MG63 (cell line): ENCODE data around the gene MRPL10. TPM values are rescaled to one million over a fixed set of nuclear protein-coding genes. Genes with fewer than 3 reads are reported as not detected.
A peak's percentile ranks its signal among the peaks of the same experiment; 100 is the strongest.
"Not testable (repeated sequence)": the region's sequence is repeated elsewhere in the genome, so short reads cannot be mapped to it uniquely, and the experiment has no call there.

Experiments used
- DNase-seq: peaks from one replicate; pipeline ENCODE4 v3.0.0-alpha.2; 2020
- H3K27me3 ChIP-seq: fragments of 250-450 bp; sonication (Bioruptor Pico); 2 replicates; pipeline ENCODE4 v1.5.1; 2020; ENCODE audit warnings: mild to moderate bottlenecking, moderate library complexity
- H3K36me3 ChIP-seq: fragments of 250-450 bp; sonication (Bioruptor Pico); 2 replicates; pipeline ENCODE4 v1.5.1; 2020; ENCODE audit warnings: mild to moderate bottlenecking, moderate library complexity
- H3K4me3 ChIP-seq: fragments of 250-450 bp; sonication (Bioruptor Pico); 2 replicates; pipeline ENCODE4 v1.5.1; 2020; ENCODE audit warnings: mild to moderate bottlenecking, moderate library complexity
- H3K9me3 ChIP-seq: fragments of 250-450 bp; sonication (Bioruptor Pico); 2 replicates; pipeline ENCODE4 v1.5.1; 2020; ENCODE audit warnings: mild to moderate bottlenecking, moderate library complexity
- total RNA-seq: library from RNA; depleted of rRNA; stranded (reverse); fragments of >200 nt; shearing (Covaris generic); gene quantifications from 2 replicates; pipeline ENCODE4 v1.2.3, GENCODE V29; 2014; ENCODE audit warnings: low replicate concordance; rRNA removed

Gene MRPL10
- total RNA-seq, 1 experiment from 2014 or later = 63.0 TPM

- no peaks in the 10 kb centered on the region for H3K9me3 ChIP-seq
- DNase-seq = no peak
- no peaks in the 10 kb centered on the region for H3K36me3 ChIP-seq
- no peak overlapping the region for H3K4me3 ChIP-seq
- H3K27me3 ChIP-seq = peaks cover 95% of the 10 kb centered on the region
Measured at GRCh38 chr17:47792979-47793378, 38.4 kb downstream of the MRPL10 start.

DNA sequence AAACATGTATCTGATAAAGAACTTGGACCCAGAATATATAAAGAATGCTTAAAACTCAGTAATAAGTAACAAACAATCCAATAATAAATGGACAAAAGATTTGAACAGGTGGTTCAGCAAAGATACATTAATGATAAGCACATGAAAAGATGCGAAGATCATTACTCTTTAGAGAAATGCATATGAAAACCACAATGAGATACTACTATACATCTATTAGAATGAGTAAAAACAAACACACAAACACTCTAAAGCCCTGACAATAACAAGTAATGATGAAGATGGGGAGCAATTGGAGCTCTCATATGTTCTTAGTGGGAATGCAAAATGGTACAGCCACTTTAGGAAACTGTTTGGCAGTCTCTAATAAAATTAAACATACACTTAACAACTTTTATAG lies 38.9 kb downstream of the MRPL10 start:
- no peak for DNase-seq
- Histone ChIP-seq H3K4me3 (no peak overlapping the region), H3K27me3 (peaks cover 96% of the 10 kb centered on the region), H3K36me3 (no peaks in the 10 kb centered on the region), H3K9me3 (no peaks in the 10 kb centered on the region)

DNA sequence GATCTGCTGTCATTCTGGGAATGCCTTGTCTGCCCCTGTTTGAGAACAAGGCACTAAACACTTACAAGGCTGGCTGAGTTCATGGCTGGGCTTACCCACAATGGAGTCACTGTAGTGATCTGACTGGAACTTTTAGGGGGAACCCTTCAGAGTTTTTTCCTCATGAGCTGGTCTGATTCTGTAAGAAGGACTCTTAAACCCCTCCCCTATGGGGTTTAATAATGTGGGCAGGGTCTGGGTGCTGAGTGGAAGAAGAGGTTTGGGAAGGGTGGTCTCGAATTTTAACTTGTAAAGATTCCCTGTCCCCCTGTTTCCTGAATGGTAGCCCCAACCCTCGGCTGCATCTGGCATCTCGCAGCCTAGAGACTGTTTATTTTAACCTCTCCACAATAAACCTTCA lies 40.3 kb downstream of the MRPL10 start:
- no peak overlapping the region for H3K4me3 ChIP-seq
- no peak for DNase-seq
- no peaks in the 10 kb centered on the region for H3K9me3 ChIP-seq
- peaks cover 89% of the 10 kb centered on the region for H3K27me3 ChIP-seq
- no peaks in the 10 kb centered on the region for H3K36me3 ChIP-seq

GRCh38 chr17:47789611-47790561 lies 41.5 kb downstream of the MRPL10 start:
- DNase-seq = peak; percentile 51
- Histone ChIP-seq H3K36me3 (no peaks in the 10 kb centered on the region), H3K4me3 (peak overlapping the region; percentile 10; the same call in 1 of the 2 replicates), H3K9me3 (no peaks in the 10 kb centered on the region), H3K27me3 (peaks cover 80% of the 10 kb centered on the region)

DNA sequence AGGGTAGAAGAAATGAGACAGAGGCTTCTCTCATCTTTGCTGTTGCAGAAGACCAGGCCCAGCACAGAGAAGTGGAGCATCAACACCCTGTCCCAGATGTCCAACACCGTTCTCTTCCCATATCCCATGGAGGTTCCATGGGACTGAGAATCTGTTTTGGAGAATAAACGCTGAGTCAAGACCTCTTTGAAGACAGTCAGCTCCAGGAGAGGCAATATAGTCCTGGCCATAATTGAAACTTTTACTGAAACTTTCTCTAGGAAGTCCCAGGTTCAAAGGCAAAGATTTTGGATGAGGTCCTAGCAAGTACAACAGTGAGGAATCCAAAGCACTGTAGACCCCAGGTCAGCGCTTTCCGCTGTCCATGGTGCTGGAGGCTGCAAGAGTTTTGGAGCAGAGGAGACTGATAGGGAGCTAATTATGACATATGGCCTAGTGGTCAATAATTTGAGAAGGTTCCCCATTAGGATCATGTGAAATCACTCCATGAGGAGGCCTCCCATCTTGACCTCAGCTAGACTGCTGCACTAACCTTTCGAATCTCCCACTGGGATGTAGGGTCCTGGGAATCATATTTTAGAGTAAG lies 45.7 kb downstream of the MRPL10 start:
- peak; percentile 32 for DNase-seq
- no peaks in the 10 kb centered on the region for H3K36me3 ChIP-seq
- H3K9me3 ChIP-seq = no peaks in the 10 kb centered on the region
- H3K4me3 ChIP-seq = no peak overlapping the region
- peaks cover 55% of the 10 kb centered on the region for H3K27me3 ChIP-seq

DNA sequence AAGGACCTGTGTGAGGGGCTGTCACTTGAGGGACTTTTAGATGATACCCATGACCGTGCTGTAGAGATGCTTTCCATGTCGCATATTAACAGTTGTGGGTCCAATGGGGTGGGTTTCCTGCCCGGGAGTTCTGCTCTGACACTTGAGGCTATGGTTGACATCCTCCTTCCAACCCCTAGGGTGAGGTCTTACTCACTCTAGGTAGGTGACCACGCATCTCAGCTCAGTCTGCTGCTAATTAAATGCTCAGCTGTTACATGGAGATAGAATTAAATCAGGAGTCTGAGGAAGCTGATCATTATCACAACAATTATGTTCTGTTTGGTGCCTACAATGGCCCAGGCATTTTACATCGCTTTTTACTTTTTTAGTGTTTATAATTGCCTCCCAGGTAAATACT lies 49.9 kb downstream of the MRPL10 start:
- no peaks in the 10 kb centered on the region for H3K36me3 ChIP-seq
- no peaks in the 10 kb centered on the region for H3K9me3 ChIP-seq
- no peak for DNase-seq
- H3K27me3 ChIP-seq = peaks cover 25% of the 10 kb centered on the region
- no peak overlapping the region for H3K4me3 ChIP-seq

DNA sequence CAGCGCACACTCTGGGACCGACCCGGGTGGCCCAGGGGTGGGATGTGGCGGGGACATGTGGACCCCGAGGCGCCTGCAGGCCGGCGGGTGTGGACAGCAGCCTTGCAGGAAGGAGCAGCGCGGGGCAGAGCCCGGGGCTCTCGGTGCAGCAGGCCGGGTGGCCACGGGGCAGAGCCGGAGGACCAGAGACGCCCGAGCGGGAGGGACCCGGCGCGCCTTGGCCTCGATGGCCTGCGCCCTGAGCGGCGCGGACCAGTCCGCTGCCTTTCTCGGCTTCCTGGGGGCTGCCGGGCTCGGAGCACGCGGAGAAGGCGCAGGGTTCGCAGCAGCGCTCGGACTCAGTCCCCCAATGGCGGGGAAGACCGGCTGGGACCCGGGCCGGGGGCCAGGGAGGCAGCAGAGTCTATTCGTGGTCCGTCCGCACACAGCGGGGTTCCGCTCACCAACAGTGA lies 53.1 kb downstream of the MRPL10 start:
- peaks cover 25% of the 10 kb centered on the region for H3K27me3 ChIP-seq

GRCh38 chr17:47776330-47777197 lies 54.8 kb downstream of the MRPL10 start:
- no peaks in the 10 kb centered on the region for H3K36me3 ChIP-seq
- DNase-seq = no peak
- no peak overlapping the region for H3K4me3 ChIP-seq
- no peaks in the 10 kb centered on the region; the same call in 1 of the 2 replicates for H3K9me3 ChIP-seq
- H3K27me3 ChIP-seq = peaks cover 24% of the 10 kb centered on the region

More for the DNA sequence above, 53.1 kb downstream of the MRPL10 start:
- Histone ChIP-seq H3K4me3 (no peak overlapping the region), H3K36me3 (no peaks in the 10 kb centered on the region), H3K9me3 (no peaks in the 10 kb centered on the region)
- no peak for DNase-seq

DNA sequence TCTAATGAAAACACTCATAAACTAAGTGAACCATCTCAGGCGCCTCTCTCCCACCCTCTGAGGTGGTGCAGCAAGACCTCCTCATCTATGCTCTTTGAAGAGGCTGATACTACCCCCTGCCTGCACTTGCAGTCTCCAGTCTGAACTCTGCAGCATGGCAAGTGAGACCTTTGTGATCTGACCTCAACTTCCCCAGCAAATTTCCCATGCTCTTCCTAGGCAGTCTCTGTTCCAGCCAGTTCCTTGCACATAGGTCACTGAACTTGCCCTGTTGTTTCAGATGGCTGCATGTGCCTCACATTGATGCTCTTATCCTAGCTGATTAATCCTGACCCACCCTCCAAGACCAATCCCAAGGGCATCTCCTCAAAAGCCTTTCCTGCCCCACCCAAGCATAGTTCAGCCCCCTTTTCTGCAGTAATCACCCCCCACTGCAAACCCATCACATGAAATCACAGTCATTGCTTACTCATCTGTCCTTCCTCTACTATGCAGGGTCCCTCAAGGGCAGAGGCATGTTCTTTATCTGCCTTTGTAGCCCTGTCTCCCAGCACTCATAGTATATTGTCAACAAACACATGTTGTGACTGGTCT lies 56.3 kb downstream of the MRPL10 start:
- peaks cover 9% of the 10 kb centered on the region for H3K9me3 ChIP-seq
- H3K27me3 ChIP-seq = peaks cover 22% of the 10 kb centered on the region
- no peak overlapping the region for H3K4me3 ChIP-seq
- no peaks in the 10 kb centered on the region for H3K36me3 ChIP-seq
- no peak for DNase-seq

GRCh38 chr17:47774331-47774730 lies 57.0 kb downstream of the MRPL10 start:
- peaks cover 17% of the 10 kb centered on the region; the same call in 1 of the 2 replicates for H3K27me3 ChIP-seq
- no peak for DNase-seq
- no peaks in the 10 kb centered on the region for H3K36me3 ChIP-seq
- no peak overlapping the region for H3K4me3 ChIP-seq
- peaks cover 13% of the 10 kb centered on the region for H3K9me3 ChIP-seq

DNA sequence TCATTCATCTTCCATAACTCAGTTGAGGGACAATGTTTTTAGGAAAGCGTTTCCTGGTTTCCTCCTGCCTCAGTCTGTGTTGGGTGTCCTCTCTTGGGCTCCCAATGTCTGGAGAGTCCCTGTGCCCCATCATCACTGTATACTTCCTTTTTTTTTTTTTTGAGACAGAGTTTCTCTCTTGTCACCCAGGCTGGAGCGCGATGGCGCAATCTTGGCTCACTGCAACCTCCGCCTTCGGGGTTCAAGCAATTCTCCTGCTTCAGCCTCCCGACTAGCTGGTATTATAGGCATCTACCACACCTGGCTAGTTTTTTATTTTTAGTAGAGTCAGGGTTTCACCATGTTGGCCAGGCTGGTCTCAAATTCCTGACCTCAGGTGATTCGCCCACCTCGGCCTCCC lies 57.7 kb downstream of the MRPL10 start:
- not testable (repeated sequence) for H3K4me3 ChIP-seq, H3K36me3 ChIP-seq, DNase-seq
- H3K9me3 ChIP-seq = peaks cover 20% of the 10 kb centered on the region
- H3K27me3 ChIP-seq = peaks cover 17% of the 10 kb centered on the region; the same call in 1 of the 2 replicates

Other genes with a start within 250 kb of the MRPL10 start
- 202 and 291 TPM in 2 replicates for gene KPNB1, start 181.6 kb downstream of the MRPL10 start, total RNA-seq
- gene TBKBP1, start 137.4 kb downstream of the MRPL10 start, total RNA-seq = 8.4 and 18.7 TPM in 2 replicates
- not detected in 2 replicates for gene TBX21, start 98.3 kb downstream of the MRPL10 start, total RNA-seq
- gene OSBPL7, start 9.7 kb downstream of the MRPL10 start, total RNA-seq = 3.6 and 11.4 TPM in 2 replicates
- gene LRRC46, start 129 bp upstream of the MRPL10 start, total RNA-seq = not detected in 2 replicates
- 41.8 and 45.0 TPM in 2 replicates for gene SCRN2, start 9.7 kb upstream of the MRPL10 start, total RNA-seq
- gene SP6, start 19.6 kb upstream of the MRPL10 start, total RNA-seq = not detected in 2 replicates
- gene SP2, start 64.7 kb upstream of the MRPL10 start, total RNA-seq = 0.81 and 2.3 TPM in 2 replicates
- 41.4 and 89.7 TPM in 2 replicates for gene PNPO, start 110.0 kb upstream of the MRPL10 start, total RNA-seq
- not detected in 2 replicates for gene PRR15L, start 126.3 kb upstream of the MRPL10 start, total RNA-seq
- 53.3 and 59.4 TPM in 2 replicates for gene CDK5RAP3, start 139.6 kb upstream of the MRPL10 start, total RNA-seq
- 91.7 and 130 TPM in 2 replicates for gene COPZ2, start 206.3 kb upstream of the MRPL10 start, total RNA-seq
- gene NFE2L1, start 216.8 kb upstream of the MRPL10 start, total RNA-seq = 33.6 and 47.7 TPM in 2 replicates